H1 (cell line): Measurements from ENCODE around the gene ACACB. TPM values are rescaled to one million over a fixed set of nuclear protein-coding genes. Genes with fewer than 3 reads are reported as not detected.

Experiments used
- CTCF ChIA-PET: fragments of 300-600 bp; sonication (Branson Sonifier 250); formaldehyde crosslinking; loops from one replicate; lab custom pipeline; 2021; ENCODE audit not compliant: partially characterized antibody; lab: Charles Lee
- POLR2A ChIA-PET: fragments of 300-600 bp; sonication (Branson Sonifier 250); formaldehyde crosslinking; loops from one replicate; lab custom pipeline; 2021; ENCODE audit warnings: inconsistent platforms; ENCODE audit not compliant: partially characterized antibody; lab: Charles Lee
- DNase-seq, 2 experiments: peaks; one replicate each; pipeline versions ENCODE4 v3.0.0 to v3.0.0-alpha.2; 2010 to 2022; ENCODE audit warnings: low spot score in 2 of 2, low read depth in 1 of 2, mixed read lengths in 1 of 2
- FAIRE-seq: peaks from 2 replicates; lab custom pipeline; 2011; peaks lifted over from hg19 to GRCh38; lab: Jason Lieb, UNC
- H2AFZ ChIP-seq: 2 replicates; pipeline ENCODE4 v1.8.1; 2012; ENCODE audit warnings: low read length, inconsistent platforms
- H2AK5ac ChIP-seq: 2 replicates; pipeline ENCODE4 v1.6.1; 2013; ENCODE audit warnings: low read depth, low read length
- H2BK120ac ChIP-seq: replicated peaks from 2 replicates; pipeline ENCODE3; 2013; ENCODE audit warnings: low read depth, low read length, inconsistent platforms
- H2BK12ac ChIP-seq: 2 replicates; pipeline ENCODE4 v1.6.1; 2013; ENCODE audit warnings: low read depth, low read length
- H2BK15ac ChIP-seq: 2 replicates; pipeline ENCODE4 v1.6.1; 2013; ENCODE audit warnings: low read length
- H2BK20ac ChIP-seq: 2 replicates; pipeline ENCODE4 v1.6.1; 2013; ENCODE audit warnings: low read length
- H2BK5ac ChIP-seq: 2 replicates; pipeline ENCODE4 v1.6.1; 2013; ENCODE audit warnings: low read depth, low read length
- H3K14ac ChIP-seq: 2 replicates; pipeline ENCODE4 v1.6.1; 2013; ENCODE audit warnings: inconsistent platforms; ENCODE audit not compliant: insufficient read length
- H3K18ac ChIP-seq: 2 replicates; pipeline ENCODE4 v1.6.1; 2013; ENCODE audit warnings: low read length; ENCODE audit errors: extremely low read depth
- H3K23ac ChIP-seq: 2 replicates; pipeline ENCODE4 v1.6.1; 2013; ENCODE audit warnings: inconsistent platforms; ENCODE audit not compliant: insufficient read length
- H3K23me2 ChIP-seq: 2 replicates; pipeline ENCODE4 v1.6.1; 2013; ENCODE audit warnings: low read depth, low read length
- H3K27ac ChIP-seq: 2 replicates; pipeline ENCODE4 v1.6.1; 2011; ENCODE audit warnings: low read depth, low read length, inconsistent platforms
- H3K27me3 ChIP-seq, 4 experiments: replicated peaks in 1 of 4; 1 replicate in 1 of 4; 2 replicates in 3 of 4; pipeline versions ENCODE4 v1.6.1 to v1.8.1; 2011 to 2013; ENCODE audit warnings: low read length in 3 of 4, mild to moderate bottlenecking in 3 of 4, inconsistent platforms in 2 of 4, mixed read lengths in 2 of 4, moderate library complexity in 1 of 4; ENCODE audit not compliant: control insufficient read depth in 3 of 4, insufficient read depth in 3 of 4; ENCODE audit errors: extremely low read depth in 1 of 4
- H3K36me3 ChIP-seq, 4 experiments: 2 replicates each; pipeline versions ENCODE4 v1.6.1 to v1.8.1; 2011 to 2013; ENCODE audit warnings: mild to moderate bottlenecking in 4 of 4, low read length in 3 of 4, moderate library complexity in 2 of 4, control low read depth in 1 of 4, inconsistent platforms in 1 of 4; ENCODE audit not compliant: insufficient read depth in 4 of 4, control insufficient read depth in 2 of 4
- H3K4ac ChIP-seq: replicated peaks from 2 replicates; pipeline ENCODE3; 2013; ENCODE audit warnings: low read length, low read depth, mixed read lengths, inconsistent platforms; ENCODE audit not compliant: insufficient read length
- H3K4me1 ChIP-seq, 4 experiments: replicated peaks in 1 of 4; 1 replicate in 1 of 4; 2 replicates in 3 of 4; pipeline versions ENCODE4 v1.6.1 to v1.8.1; 2011 to 2013; ENCODE audit warnings: low read length in 3 of 4, inconsistent platforms in 2 of 4, mixed read lengths in 1 of 4; ENCODE audit not compliant: insufficient read depth in 4 of 4, control insufficient read depth in 3 of 4
- H3K4me2 ChIP-seq, 2 experiments: 2 replicates each; pipeline versions ENCODE4 v1.6.1 to v1.8.1; 2011 to 2013; ENCODE audit warnings: low read depth in 2 of 2, low read length in 2 of 2, control low read depth in 1 of 2, inconsistent platforms in 1 of 2, mild to moderate bottlenecking in 1 of 2; ENCODE audit not compliant: insufficient read depth in 1 of 2
- H3K4me3 ChIP-seq, 4 experiments: fragments of 200-600, 300-600 bp in 1 of 4; sonication (generic), shearing (Covaris generic), sonication (Bioruptor Twin) in 1 of 4; 2 replicates each; pipeline versions ENCODE4 v1.5.1 to v1.8.1; 2011 to 2016; ENCODE audit warnings: low read length in 4 of 4, low read depth in 3 of 4, control low read depth in 2 of 4, inconsistent platforms in 2 of 4, mild to moderate bottlenecking in 2 of 4, mixed read lengths in 1 of 4, moderate library complexity in 1 of 4; ENCODE audit not compliant: insufficient read depth in 2 of 4; ENCODE audit errors: extremely low read depth in 1 of 4
- H3K56ac ChIP-seq: replicated peaks from 2 replicates; pipeline ENCODE3; 2013; ENCODE audit warnings: low read depth, mild to moderate bottlenecking, mixed read lengths, low read length, inconsistent platforms; ENCODE audit not compliant: insufficient read length
- H3K79me1 ChIP-seq: 2 replicates; pipeline ENCODE4 v1.6.1; 2013; ENCODE audit warnings: low read depth, low read length, control low read depth
- H3K79me2 ChIP-seq, 2 experiments: 2 replicates each; pipeline versions ENCODE4 v1.6.1 to v1.8.1; 2012 to 2013; ENCODE audit warnings: low read length in 2 of 2, mild to moderate bottlenecking in 2 of 2, inconsistent platforms in 1 of 2; ENCODE audit not compliant: insufficient read depth in 2 of 2, control insufficient read depth in 1 of 2
- H3K9ac ChIP-seq, 4 experiments: replicated peaks in 1 of 4; 1 replicate in 1 of 4; 2 replicates in 3 of 4; pipeline versions ENCODE4 v1.6.1 to v1.8.1; 2011 to 2013; ENCODE audit warnings: low read depth in 3 of 4, low read length in 3 of 4, control low read depth in 2 of 4, mild to moderate bottlenecking in 2 of 4, moderate library complexity in 2 of 4, inconsistent platforms in 1 of 4; ENCODE audit errors: extremely low read depth in 1 of 4
- H3K9me3 ChIP-seq, 2 experiments: 2 replicates each; pipeline versions ENCODE4 v1.6.1 to v1.8.1; 2012 to 2013; ENCODE audit warnings: mild to moderate bottlenecking in 2 of 2, moderate library complexity in 2 of 2, control low read depth in 1 of 2, inconsistent platforms in 1 of 2, low read depth in 1 of 2, low read length in 1 of 2, mixed read lengths in 1 of 2; ENCODE audit not compliant: insufficient read depth in 2 of 2
- H4K20me1 ChIP-seq, 2 experiments: replicated peaks in 1 of 2; 2 replicates each; pipeline versions ENCODE3 to v1.8.1; 2011 to 2013; ENCODE audit warnings: inconsistent platforms in 2 of 2, low read length in 2 of 2, mild to moderate bottlenecking in 1 of 2; ENCODE audit not compliant: insufficient read depth in 2 of 2, control insufficient read depth in 1 of 2
- H4K5ac ChIP-seq: 2 replicates; pipeline ENCODE4 v1.6.1; 2013; ENCODE audit warnings: low read length, low read depth, mixed read lengths, inconsistent platforms; ENCODE audit not compliant: insufficient read length
- H4K8ac ChIP-seq: 2 replicates; pipeline ENCODE4 v1.8.0; 2013; ENCODE audit warnings: mild to moderate bottlenecking, moderate library complexity, low read length, inconsistent platforms; ENCODE audit not compliant: insufficient read depth; ENCODE audit errors: extremely low read depth
- H4K91ac ChIP-seq: replicated peaks from 2 replicates; pipeline ENCODE3; 2013; ENCODE audit warnings: low read length, mixed read lengths, inconsistent platforms; ENCODE audit not compliant: insufficient read length
- BRCA1 ChIP-seq: IDR thresholded peaks from 2 replicates; pipeline ENCODE4 v1.6.1; 2012; ENCODE audit warnings: low read depth, low read length, improper control_type of control experiment
- EP300 ChIP-seq, 2 experiments: IDR thresholded peaks; 1 replicate in 1 of 2; 2 replicates in 1 of 2; pipeline ENCODE4 v1.6.1; 2011 to 2012; ENCODE audit warnings: low read depth in 2 of 2, low read length in 2 of 2, mild to moderate bottlenecking in 2 of 2, borderline replicate concordance in 1 of 2, inconsistent platforms in 1 of 2, moderate library complexity in 1 of 2
- GABPA ChIP-seq: IDR thresholded peaks from 2 replicates; pipeline ENCODE4 v1.6.1; 2011; ENCODE audit warnings: mild to moderate bottlenecking, low read length, moderate library complexity, borderline replicate concordance; ENCODE audit not compliant: insufficient read depth
- HDAC6 ChIP-seq: IDR thresholded peaks from one replicate; pipeline ENCODE4 v1.7.1; 2012; ENCODE audit warnings: low read depth, mild to moderate bottlenecking, inconsistent platforms, low read length, moderate library complexity
- POU5F1 ChIP-seq: IDR thresholded peaks from 2 replicates; pipeline ENCODE4 v1.6.1; 2011; ENCODE audit warnings: low read depth, mild to moderate bottlenecking, low read length, moderate library complexity
- RFX5 ChIP-seq: IDR thresholded peaks from 2 replicates; pipeline ENCODE4 v1.6.1; 2011; ENCODE audit warnings: low read depth, low read length, improper control_type of control experiment, borderline replicate concordance
- TCF12 ChIP-seq: IDR thresholded peaks from 2 replicates; pipeline ENCODE4 v1.6.1; 2011; ENCODE audit warnings: low read depth, mild to moderate bottlenecking, low read length
- WGBS, 2 experiments: shearing (Covaris generic) in 1 of 2; methylation state at CpG; one replicate each; pipeline versions ENCODE4 v1.1.6 to v1.1.7; 2013 to 2015; ENCODE audit warnings: low lambda C conversion rate in 2 of 2, mixed read lengths in 2 of 2, inconsistent platforms in 1 of 2, low coverage in 1 of 2, missing lambda C conversion rate in 1 of 2; ENCODE audit not compliant: insufficient replicate concordance in 2 of 2, insufficient coverage in 1 of 2, insufficient read length in 1 of 2; ENCODE audit errors: extremely low coverage in 1 of 2, missing lambda C conversion rate in 1 of 2; 5-methylcytosine and 5-hydroxymethylcytosine counted together
- polyA plus RNA-seq, 7 experiments: library from polyadenylated mRNA; depleted of rRNA in 3 of 7; stranded (reverse) in 5 of 7; unstranded in 2 of 7; fragments of >200 nt in 5 of 7; fragments of 200-250 nt in 2 of 7; gene quantifications; 1 replicate in 5 of 7; 2 replicates in 1 of 7; 4 replicates in 1 of 7; pipeline versions ENCODE4 v1.2.1 to v1.2.3, GENCODE V29; 2011 to 2013; ENCODE audit warnings: missing spikeins in 2 of 7, mixed read lengths in 2 of 7
- total RNA-seq: library from RNA; stranded (reverse); fragmentation: NEBNext Ultra II Directional; extraction: Animal tissue kit (Norgen Biotek cat#: 25700); gene quantifications from 2 replicates; pipeline ENCODE4 v1.2.1, GENCODE V29; 2021

ACACB gene
- total and polyA plus RNA-seq, 2 of the 8 experiments (the other 6 are each of a cell fraction or from before 2014, with no cell fraction given), result 5.8 to 15.3 TPM

DNA sequence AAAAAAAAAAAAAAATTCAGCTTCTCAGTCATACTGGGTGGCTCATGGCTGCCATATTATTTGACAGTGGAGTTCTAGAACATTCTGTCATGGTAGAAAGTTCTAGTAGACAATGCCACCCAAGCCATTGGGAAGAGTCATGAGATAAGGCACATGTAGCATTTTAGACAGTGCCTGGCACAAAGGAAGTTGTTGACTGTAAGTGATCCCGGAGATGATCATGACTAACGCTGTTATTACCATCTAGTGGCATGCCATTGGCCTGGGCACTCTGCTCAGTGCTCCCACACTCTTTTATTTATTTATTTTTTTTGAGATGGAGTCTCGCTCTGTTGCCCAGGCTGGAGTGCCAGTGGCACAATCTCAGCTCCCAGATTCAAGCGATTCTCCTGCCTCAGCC is 112.3 kb downstream of the ACACB start:
- no peaks in the 10 kb centered on the region for H3K23me2 ChIP-seq
- no peaks in the 10 kb centered on the region for H3K4me1 ChIP-seq
- no peak overlapping the region for H3K9ac ChIP-seq
- no peaks in the 10 kb centered on the region for H3K9me3 ChIP-seq
- H4K20me1 ChIP-seq, result no peaks in the 10 kb centered on the region
- no peak overlapping the region for H3K27ac ChIP-seq
- H2BK5ac ChIP-seq, result no peak overlapping the region
- no peaks in the 10 kb centered on the region for H3K79me2 ChIP-seq
- no peak overlapping the region for H3K14ac ChIP-seq
- no peak overlapping the region for H3K4ac ChIP-seq
- WGBS, 2 experiments, result 94% methylated on average over 4 of the region's 4 CpGs; no CpG with 5 or more reads in 1 of the 2 experiments
- H3K27me3 ChIP-seq, result no peaks in the 10 kb centered on the region
- no peak overlapping the region for H3K4me2 ChIP-seq
- POLR2A ChIA-PET, result interaction anchor here (0.7 kb wide), 1 partner anchor 629 kb away, joined by 3 read pairs; no protein-coding TSS in a partner anchor
- H2BK120ac ChIP-seq, result no peak overlapping the region
- no peak overlapping the region for H3K4me3 ChIP-seq
- peaks cover 0 to 3% (median 0%) of the 10 kb centered on the region in 4 experiments; a peak in 2 of 8 replicates for H3K36me3 ChIP-seq
- TF ChIP-seq POU5F1, result no peak
- no peak for TF ChIP-seq HDAC6
- no peak for TF ChIP-seq RFX5
- TF ChIP-seq EP300 (IDR thresholded peaks at IDR 0.05; ENCODE audit: borderline replicate concordance in 1 of 2, low read depth in 2 of 2, low read length in 2 of 2), result no peak
- TF ChIP-seq GABPA, result no peak
- no peak for TF ChIP-seq BRCA1
- TF ChIP-seq TCF12, result no peak
- TF ChIP-seq, all 59 proteins: peak for 0
- H2BK12ac ChIP-seq, result no peak overlapping the region
- CTCF ChIA-PET, result interaction anchor here (1.7 kb wide), 1 partner anchor 165 kb away, joined by 5 read pairs; no protein-coding TSS in a partner anchor
- H2BK15ac ChIP-seq, result no peak overlapping the region
- no peak overlapping the region for H4K5ac ChIP-seq
- no peaks in the 10 kb centered on the region for H3K79me1 ChIP-seq
- H2AK5ac ChIP-seq, result no peak overlapping the region
- DNase-seq, result no peak
- H4K8ac ChIP-seq, result no peak overlapping the region
- H2AFZ ChIP-seq, result no peak overlapping the region
- H3K56ac ChIP-seq, result no peak overlapping the region
- H4K91ac ChIP-seq, result no peak overlapping the region
- no peak overlapping the region for H3K18ac ChIP-seq
- no peak overlapping the region for H2BK20ac ChIP-seq
- H3K23ac ChIP-seq, result no peak overlapping the region
- no peak for FAIRE-seq
